Stimulated activated CD4-positive, alpha-beta T cell treated with anti-CD3 and anti-CD28 coated beads, Interleukin-4, amount 100 ng/mL, for 4 hours (primary cell): ENCODE results near the gene TRABD2B.

ENCODE experiments used
- DNase-seq, 2 experiments: peaks; one replicate each; pipeline ENCODE4 v3.0.0-alpha.2; 2020

Gene TRABD2B

DNA sequence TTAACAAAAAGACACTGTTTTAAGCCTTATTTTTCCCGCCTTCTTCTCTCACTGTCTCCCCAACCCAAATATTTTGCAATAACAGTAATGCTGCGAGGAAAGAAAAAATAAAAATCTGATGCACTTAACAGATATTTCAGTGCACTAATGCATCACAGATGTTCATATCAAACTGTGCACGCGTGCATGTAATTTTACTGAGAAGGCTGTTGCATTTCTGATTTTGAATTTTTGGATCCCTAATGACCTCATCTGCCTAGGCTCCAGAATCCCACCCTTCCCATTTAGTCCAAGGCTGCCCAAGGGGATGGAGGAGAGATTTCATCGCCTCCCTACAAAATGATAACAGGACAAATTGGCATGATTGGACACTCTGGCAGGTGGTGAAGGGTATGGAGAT lies 5.5 kb downstream of the TRABD2B start:
- DNase-seq, result no peak

DNA sequence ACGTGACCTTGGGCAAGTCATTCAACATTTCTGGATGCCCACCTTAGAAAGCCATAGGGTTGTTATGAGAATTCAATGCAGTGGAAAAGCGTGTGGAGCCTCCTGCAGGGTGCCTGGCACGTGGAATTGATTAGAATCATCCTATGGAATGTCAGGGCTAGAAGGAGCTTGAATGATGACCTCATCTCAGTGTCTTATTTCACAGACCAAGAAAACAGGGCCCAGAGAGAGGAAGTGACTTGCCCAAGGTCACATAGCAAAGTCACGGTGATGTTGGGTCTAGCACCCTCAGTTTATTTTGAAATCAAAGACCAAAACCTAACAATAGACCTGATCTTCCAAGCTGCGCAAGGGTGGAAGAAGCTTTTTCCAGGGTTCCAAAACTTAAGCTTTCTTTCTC lies 6.0 kb downstream of the TRABD2B start:
- DNase-seq, result no peak

- DNase-seq, result no peak
Observed at GRCh38 chr1:47990286-47990685, 6.9 kb downstream of the TRABD2B start.

- no peak for DNase-seq
Observed at GRCh38 chr1:47987601-47988000, 9.6 kb downstream of the TRABD2B start.

GRCh38 chr1:47986761-47987200 lies 10.4 kb downstream of the TRABD2B start:
- DNase-seq, result no peak

GRCh38 chr1:47985018-47985417 lies 12.2 kb downstream of the TRABD2B start:
- DNase-seq, result no peak

DNA sequence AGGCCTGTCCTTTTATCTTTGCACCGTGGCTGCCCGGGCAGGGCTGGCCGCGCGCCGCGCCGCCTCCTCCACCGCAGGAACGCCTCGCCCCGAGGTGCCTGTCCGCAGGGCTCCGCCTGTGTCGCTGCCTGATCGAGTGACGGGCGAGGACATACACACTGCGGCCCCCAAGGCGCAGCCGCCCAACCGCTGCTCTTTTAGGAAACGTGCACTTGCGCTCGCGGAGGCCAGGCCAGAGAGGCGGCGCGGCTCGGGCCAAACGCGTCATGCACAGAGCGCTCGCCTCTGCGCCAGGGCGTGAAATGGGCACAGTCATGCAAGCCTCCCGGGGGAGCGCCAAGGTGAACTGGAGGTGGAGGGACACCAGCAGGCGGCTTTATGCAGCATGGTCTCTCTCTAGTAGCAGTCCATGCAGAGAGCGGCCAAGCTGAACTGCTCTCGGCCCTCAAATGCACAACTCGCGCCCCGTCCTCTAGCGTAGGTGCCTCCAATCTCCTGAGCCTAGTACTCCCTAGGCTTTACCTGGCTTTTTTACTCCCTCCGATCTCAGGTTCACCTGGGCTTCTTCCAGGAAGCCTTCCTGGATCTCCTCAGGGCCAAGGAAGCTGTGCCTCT lies 12.9 kb downstream of the TRABD2B start:
- DNase-seq, result no peak

DNA sequence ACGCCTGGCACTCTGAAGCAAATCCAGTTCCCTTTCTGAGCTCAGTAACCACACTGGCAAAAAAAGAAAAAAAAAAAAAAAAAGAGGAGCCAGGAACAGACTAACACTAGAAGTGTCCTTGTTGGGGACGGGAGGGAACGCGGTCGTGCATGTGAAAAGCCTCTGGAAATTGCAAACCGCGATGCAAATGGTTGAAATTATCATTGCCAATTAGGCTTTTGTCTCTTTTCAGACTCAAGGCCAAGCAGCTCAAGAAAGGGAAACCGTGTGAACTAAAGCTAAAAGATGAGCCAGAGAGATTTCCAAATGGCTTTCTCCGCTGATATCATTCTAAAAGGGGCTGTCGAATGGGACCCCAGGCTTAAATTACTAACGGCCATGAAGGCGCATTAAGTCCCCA lies 13.5 kb downstream of the TRABD2B start:
- no peak for DNase-seq

DNA sequence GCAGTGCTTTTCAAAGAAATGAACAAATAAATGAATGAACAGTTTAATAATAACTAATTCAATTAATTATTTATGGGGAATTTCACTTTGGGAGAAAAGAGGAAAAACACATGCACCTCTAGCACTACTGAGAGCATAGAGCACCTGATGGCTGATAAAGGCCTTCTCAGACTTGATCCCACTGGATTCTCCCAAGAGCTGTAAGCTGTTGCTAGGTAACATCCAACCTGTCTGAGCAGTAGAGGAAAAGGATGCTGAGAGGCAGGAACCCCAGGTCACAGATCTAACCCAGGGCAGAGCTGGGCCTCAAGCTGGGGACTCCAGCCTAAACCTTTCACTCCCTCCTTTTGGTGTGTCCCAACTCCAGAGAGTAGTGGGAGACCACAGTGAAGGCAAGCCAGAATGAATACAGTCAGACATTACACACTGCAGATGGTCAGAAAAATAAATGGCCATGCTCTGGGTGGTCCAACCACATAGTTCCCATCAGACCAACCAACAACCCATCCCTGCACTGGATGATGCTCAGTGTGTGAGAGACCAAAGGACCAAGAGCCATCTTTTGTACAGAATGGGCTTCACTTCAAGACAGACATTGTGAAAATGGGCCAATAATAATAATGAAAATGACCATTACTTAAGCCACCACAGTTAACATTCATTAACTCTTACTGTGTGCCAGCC lies 15.4 kb downstream of the TRABD2B start:
- DNase-seq, result no peak

- no peak for DNase-seq
Observed at GRCh38 chr1:47980501-47980900, 16.7 kb downstream of the TRABD2B start.

- DNase-seq, result no peak
Observed at GRCh38 chr1:47979724-47980123, 17.5 kb downstream of the TRABD2B start.

DNA sequence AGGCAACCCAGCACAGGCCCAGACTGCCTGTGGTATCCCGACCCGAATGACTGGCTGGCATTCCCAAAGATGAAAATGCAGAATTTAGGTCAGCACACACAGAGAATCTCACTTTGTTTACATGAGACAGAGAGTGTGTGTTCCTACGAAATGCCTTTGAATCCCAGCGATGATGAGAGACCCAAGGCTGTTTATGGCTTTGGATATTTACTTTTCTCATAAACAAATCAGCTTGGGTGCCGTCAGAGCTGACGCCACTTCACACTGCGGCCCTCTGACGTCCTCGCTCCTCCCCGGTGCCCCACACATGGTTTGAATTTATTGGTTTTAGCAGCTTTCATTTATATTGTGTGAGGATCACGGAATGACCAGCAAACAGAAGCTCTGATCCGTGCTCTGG lies 18.7 kb downstream of the TRABD2B start:
- DNase-seq, result no peak

DNA sequence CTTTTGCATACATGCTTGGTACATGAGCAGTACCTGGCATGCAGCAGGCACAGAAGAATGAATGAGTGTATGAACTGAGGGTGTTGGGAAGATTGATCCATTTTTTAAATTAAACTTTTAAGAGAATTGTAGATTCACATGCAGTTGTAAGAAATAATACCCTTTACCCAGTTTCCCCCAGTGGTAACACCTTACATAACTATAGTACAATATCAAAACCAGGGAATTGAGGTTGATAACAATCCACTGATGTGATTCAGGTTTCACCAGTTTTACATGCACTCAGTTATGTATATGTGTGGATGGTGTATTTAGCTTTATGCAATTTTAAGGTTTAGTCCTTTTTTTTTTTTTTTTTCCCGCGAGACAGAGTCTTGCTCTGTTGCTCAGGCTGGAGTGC lies 20.5 kb downstream of the TRABD2B start:
- DNase-seq, result no peak

GRCh38 chr1:47976267-47976666 lies 20.9 kb downstream of the TRABD2B start:
- DNase-seq, result no peak

DNA sequence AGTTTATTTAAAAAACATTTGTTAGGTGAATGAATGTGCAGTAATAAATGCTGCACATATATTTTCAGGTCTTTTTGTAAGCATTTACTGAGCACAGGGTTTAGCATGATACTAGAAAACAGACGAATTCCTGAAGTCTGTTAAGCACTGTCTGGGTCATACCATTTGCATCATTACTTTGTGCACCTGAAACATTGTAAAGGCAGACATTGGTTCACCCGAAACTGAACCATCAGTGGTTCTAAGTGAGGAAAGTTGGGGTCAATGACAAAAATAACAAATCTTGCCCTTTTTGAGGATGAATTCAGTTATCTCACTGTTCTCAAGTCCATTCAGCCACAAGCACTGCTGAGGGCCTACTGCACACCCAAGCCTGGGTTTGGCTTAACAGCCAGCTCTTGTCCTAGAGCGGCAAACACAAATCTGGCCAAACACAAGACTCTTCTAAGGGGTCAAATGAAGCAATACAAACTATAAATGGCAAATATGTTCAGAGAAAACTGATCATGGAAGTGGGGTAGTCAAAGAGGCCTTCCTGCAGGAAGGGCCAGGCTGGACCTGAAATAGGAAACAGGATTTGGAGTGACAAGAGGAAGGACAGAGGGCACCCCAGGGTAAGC lies 21.8 kb downstream of the TRABD2B start:
- no peak for DNase-seq

- DNase-seq, result no peak
Observed at GRCh38 chr1:47972864-47973432, 24.2 kb downstream of the TRABD2B start.

GRCh38 chr1:47971385-47972160 lies 25.6 kb downstream of the TRABD2B start:
- DNase-seq, result no peak

GRCh38 chr1:47970882-47971281 lies 26.3 kb downstream of the TRABD2B start:
- DNase-seq, result no peak

DNA sequence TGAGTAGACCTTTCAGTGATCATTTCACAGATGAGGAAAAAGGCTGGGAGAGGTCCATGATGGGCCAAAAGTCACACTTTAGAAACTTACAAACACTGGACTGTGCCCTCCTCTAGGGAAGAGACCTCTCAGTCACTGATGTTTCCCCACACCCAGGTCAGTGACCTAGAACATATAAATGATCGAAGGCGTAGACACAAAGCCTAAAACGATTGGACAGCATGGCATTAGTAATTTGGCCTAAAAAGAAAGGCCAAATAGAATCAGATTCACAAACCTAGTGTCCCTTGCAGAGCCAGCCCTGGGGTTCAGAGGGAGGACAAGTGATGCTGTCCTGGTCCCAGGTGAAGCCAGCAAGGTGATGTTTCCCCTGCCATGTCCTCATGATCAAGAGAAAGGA lies 27.7 kb downstream of the TRABD2B start:
- no peak for DNase-seq

- no peak for DNase-seq
Observed at GRCh38 chr1:47968556-47968888, 28.7 kb downstream of the TRABD2B start.

DNA sequence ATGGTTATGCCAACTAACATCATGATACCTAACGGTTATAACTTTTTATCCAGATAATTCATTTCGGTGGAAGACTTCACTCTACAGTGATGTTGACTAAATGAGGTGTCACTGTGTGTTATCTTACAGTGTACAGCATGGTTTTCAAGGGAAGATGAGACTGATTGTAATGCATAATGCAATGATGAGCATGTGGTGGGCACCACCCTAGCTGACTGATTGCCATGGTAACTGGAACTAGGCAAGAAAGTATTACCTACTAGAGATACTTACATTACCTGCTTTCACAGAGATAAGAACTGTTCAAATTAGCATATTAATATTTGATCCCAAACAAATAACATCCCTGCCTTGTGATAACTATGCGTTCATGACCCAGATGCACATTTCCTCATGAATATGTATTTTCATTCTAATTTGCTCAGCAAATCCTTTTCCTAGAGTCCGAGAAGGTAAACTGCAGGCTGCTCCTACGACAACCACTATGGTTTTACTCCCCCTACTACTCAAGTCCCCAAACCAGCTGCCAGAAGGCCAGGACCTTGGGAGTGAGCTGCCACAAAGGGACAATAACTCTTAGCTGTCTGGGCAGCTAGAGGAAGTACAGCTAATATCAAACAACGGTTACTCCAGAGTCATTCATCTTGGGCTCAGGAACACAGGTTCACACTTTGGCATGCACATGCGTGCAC lies 29.2 kb downstream of the TRABD2B start:
- DNase-seq, result no peak

DNA sequence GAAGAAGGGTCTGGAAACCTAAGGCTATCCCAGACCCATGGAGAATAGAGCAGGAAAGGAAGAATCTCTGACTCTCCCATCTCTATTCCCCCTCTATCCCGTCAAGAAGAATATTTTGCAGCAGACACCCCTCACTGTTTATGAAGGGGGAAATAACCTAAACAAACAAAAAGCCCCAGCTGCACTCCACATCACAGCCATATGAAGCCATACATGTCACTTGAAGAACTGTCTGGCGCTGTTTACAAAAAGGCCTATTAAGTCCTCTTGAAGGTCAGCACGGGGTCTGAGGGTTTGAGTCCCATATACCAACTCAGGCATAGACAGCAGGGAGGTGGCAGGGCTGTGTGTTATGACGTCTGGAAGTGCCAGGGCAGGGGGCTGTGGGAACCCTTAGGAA lies 31.4 kb downstream of the TRABD2B start:
- no peak for DNase-seq

DNA sequence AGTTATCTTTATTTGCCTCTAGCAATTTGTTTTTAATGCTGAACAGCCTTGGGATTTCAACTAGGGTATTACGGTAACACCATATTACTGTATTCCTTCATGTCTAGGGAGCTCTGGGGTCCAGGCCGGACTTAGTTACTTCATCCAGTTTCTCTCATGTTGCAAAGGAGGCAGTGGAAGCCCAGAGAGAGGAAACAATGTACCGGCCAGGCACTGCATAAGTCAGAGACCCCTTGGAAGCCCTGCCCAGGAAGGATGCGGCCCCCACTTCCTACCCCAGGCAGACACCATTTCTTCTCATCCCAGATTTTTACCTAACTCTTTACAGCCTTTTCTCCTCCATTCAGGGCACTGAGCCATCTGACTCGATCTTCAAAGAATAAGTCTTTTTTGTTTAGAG lies 32.5 kb downstream of the TRABD2B start:
- no peak for DNase-seq
